B cell (primary cell): ENCODE results near the gene PHRF1. TPM values are rescaled to one million over a fixed set of nuclear protein-coding genes. Genes with fewer than 3 reads are reported as not detected.

Experiments
- ATAC-seq: fragments of 200-7000 bp; cut with Tn5 transposase; one replicate; pipeline ENCODE4 v1.10.0; 2021; ENCODE audit warnings: low read depth, mild to moderate bottlenecking, moderate number of reproducible peaks, moderate library complexity
- CTCF ChIA-PET: fragments of 350-600 bp; sonication (Branson Sonifier 250); formaldehyde crosslinking; loops from one replicate; lab custom pipeline; 2021; ENCODE audit warnings: antibody characterized with exemption, inconsistent platforms; lab: Charles Lee
- POLR2A ChIA-PET: fragments of 350-600 bp; sonication (Branson Sonifier 250); formaldehyde crosslinking; loops from one replicate; lab custom pipeline; 2021; ENCODE audit warnings: antibody characterized with exemption; lab: Charles Lee
- DNase-seq: peaks from one replicate; pipeline ENCODE4 v3.0.0; 2013
- H2AFZ ChIP-seq: 2 replicates; pipeline ENCODE4 v1.6.1; 2012; ENCODE audit warnings: mild to moderate bottlenecking, low read depth, low read length; ENCODE audit not compliant: insufficient read depth, poor library complexity, severe bottlenecking
- H3K27ac ChIP-seq, 2 donors: 1 replicate in 1 of 2; 2 replicates in 1 of 2; pipeline ENCODE4 v1.5.1; 2012 to 2013; ENCODE audit warnings: low read length in 2 of 2, mild to moderate bottlenecking in 2 of 2, moderate library complexity in 1 of 2
- H3K27me3 ChIP-seq, 4 experiments: fragments of 200-600 bp in 1 of 4; sonication (generic) in 1 of 4; replicated peaks in 1 of 4; 1 replicate in 2 of 4; 2 replicates in 2 of 4; pipeline versions ENCODE4 v1.6.1 to v1.7.0; 2013 to 2016; ENCODE audit warnings: low read length in 3 of 4, mild to moderate bottlenecking in 2 of 4, mixed read lengths in 1 of 4, moderate library complexity in 1 of 4; ENCODE audit not compliant: insufficient read depth in 4 of 4, control insufficient read depth in 3 of 4; ENCODE audit errors: control extremely low read depth in 1 of 4
- H3K36me3 ChIP-seq, 2 experiments: replicated peaks in 1 of 2; 1 replicate in 1 of 2; 2 replicates in 1 of 2; pipeline versions ENCODE4 v1.6.1 to v1.7.1; 2013; ENCODE audit warnings: low read length in 1 of 2; ENCODE audit not compliant: insufficient read depth in 2 of 2, control insufficient read depth in 1 of 2; ENCODE audit errors: control extremely low read depth in 1 of 2, extremely low read depth in 1 of 2
- H3K4me1 ChIP-seq, 2 donors: fragments of 200-600 bp in 1 of 2; sonication (generic) in 1 of 2; 1 replicate in 1 of 2; 2 replicates in 1 of 2; pipeline versions ENCODE4 v1.5.1 to v1.6.1; 2013 to 2017; ENCODE audit warnings: low read length in 2 of 2; ENCODE audit not compliant: control insufficient read depth in 2 of 2, insufficient read depth in 2 of 2
- H3K4me2 ChIP-seq: replicated peaks from 2 replicates; pipeline ENCODE3; 2012; ENCODE audit warnings: mild to moderate bottlenecking, low read depth, low read length; ENCODE audit not compliant: poor library complexity, severe bottlenecking
- H3K4me3 ChIP-seq, 5 experiments: fragments of 200-600 bp in 1 of 5; sonication (generic) in 1 of 5; 1 replicate in 3 of 5; 2 replicates in 2 of 5; pipeline versions ENCODE4 v1.5.1 to v1.7.0; 2011 to 2016; ENCODE audit warnings: low read length in 4 of 5, mild to moderate bottlenecking in 4 of 5, low read depth in 2 of 5, control low read depth in 1 of 5, moderate library complexity in 1 of 5; ENCODE audit not compliant: insufficient read depth in 1 of 5; ENCODE audit errors: control extremely low read depth in 1 of 5, extremely low read depth in 1 of 5
- H3K79me2 ChIP-seq: fragments of 200-600 bp; sonication (generic); one replicate; pipeline ENCODE4 v1.6.0; 2016; ENCODE audit warnings: low read length; ENCODE audit not compliant: control insufficient read depth, insufficient read depth
- H3K9ac ChIP-seq: fragments of 200-600 bp; sonication (generic); 2 replicates; pipeline ENCODE4 v1.6.1; 2017; ENCODE audit warnings: mild to moderate bottlenecking, low read length, moderate library complexity
- H3K9me3 ChIP-seq, 3 donors: one replicate each; pipeline versions ENCODE4 v1.6.1 to v1.7.1; 2013; ENCODE audit warnings: low read length in 2 of 3; ENCODE audit not compliant: control insufficient read depth in 2 of 3, insufficient read depth in 1 of 3; ENCODE audit errors: control extremely low read depth in 1 of 3
- H4K20me1 ChIP-seq: 2 replicates; pipeline ENCODE4 v1.6.0; 2012; ENCODE audit warnings: mild to moderate bottlenecking, low read length; ENCODE audit not compliant: insufficient read depth, control insufficient read depth, poor library complexity, severe bottlenecking
- H3K27ac Mint-ChIP-seq: one replicate; pipeline ENCODE4 v1.8.0; 2021; ENCODE audit warnings: mixed read lengths
- H3K27me3 Mint-ChIP-seq: one replicate; pipeline ENCODE4 v1.8.0; 2021; ENCODE audit warnings: mixed read lengths
- H3K4me1 Mint-ChIP-seq: one replicate; pipeline ENCODE4 v1.8.0; 2021; ENCODE audit warnings: mixed read lengths
- H3K4me3 Mint-ChIP-seq: one replicate; pipeline ENCODE4 v1.8.0; 2021; ENCODE audit warnings: mixed read lengths
- H3K9me3 Mint-ChIP-seq: one replicate; pipeline ENCODE4 v1.8.0; 2022; ENCODE audit warnings: mixed read lengths; ENCODE audit not compliant: insufficient read depth
- CTCF ChIP-seq: fragments of 200-600 bp; IDR thresholded peaks from one replicate; pipeline ENCODE4 v1.8.0; 2022; ENCODE audit warnings: antibody characterized with exemption, mild to moderate bottlenecking
- EZH2 ChIP-seq: IDR thresholded peaks from 2 replicates; pipeline ENCODE4 v1.6.1; 2012; ENCODE audit warnings: borderline replicate concordance, low read depth, mild to moderate bottlenecking, moderate library complexity, low read length; ENCODE audit not compliant: insufficient read depth, poor library complexity, severe bottlenecking
- WGBS: methylation state at CpG from one replicate; pipeline ENCODE4 v1.1.5; 2013; ENCODE audit warnings: missing lambda C conversion rate; ENCODE audit not compliant: insufficient coverage; 5-methylcytosine and 5-hydroxymethylcytosine counted together
- intact Hi-C: fragments of 100-400 bp; cut with micrococcal nuclease; formaldehyde crosslinking; loops from one replicate; pipeline ENCODE4 v1.10.0; 2022
- polyA plus RNA-seq: library from polyadenylated mRNA; depleted of rRNA; stranded (reverse); fragments of >200 nt; gene quantifications from 2 replicates; pipeline ENCODE4 v1.2.3, GENCODE V29; 2012
- total RNA-seq, 2 donors: library from RNA; stranded (reverse); fragments of 120-200 nt in 1 of 2; gene quantifications; 1 replicate in 1 of 2; 2 replicates in 1 of 2; pipeline versions ENCODE4 v1.2.3 to v1.2.4, GENCODE V29; 2013 to 2022

The PHRF1 gene
- total and polyA plus RNA-seq, 2 donors (not counting 1 experiment from before 2014, with no cell fraction given): 22.3 to 57.9 TPM

- Histone ChIP-seq H3K4me2 (peak overlapping the region; percentile 99), H3K36me3 (peaks cover 0 to 25% of the 10 kb centered on the region in 2 experiments), H3K4me1 (peaks cover 17 to 35% of the 10 kb centered on the region in 2 donors), H3K79me2 (peaks cover 27% of the 10 kb centered on the region), H3K9me3 (no peaks in the 10 kb centered on the region), H3K27me3 (no peaks in the 10 kb centered on the region), H3K27ac (no peak overlapping the region), H3K9ac (no peak overlapping the region), H3K4me3 (peak overlapping the region in 2 of 5 experiments; percentile 67 to 72), H4K20me1 (peaks cover 36% of the 10 kb centered on the region), H2AFZ (no peak overlapping the region)
- no peak for TF ChIP-seq CTCF
- TF ChIP-seq EZH2: no peak
- Mint-ChIP-seq H3K4me3 (peak overlapping the region; percentile 74), H3K4me1 (peaks cover 20% of the 10 kb centered on the region), H3K9me3 (no peaks in the 10 kb centered on the region), H3K27ac (no peak overlapping the region), H3K27me3 (no peaks in the 10 kb centered on the region)
- ATAC-seq (no peak), DNase-seq (no peak)
- ChIA-PET POLR2A (interaction anchor here (0.6 kb wide), 1 partner anchor 241 kb away, joined by 3 read pairs; no protein-coding TSS in a partner anchor), CTCF (interaction anchor here (0.7 to 2.2 kb wide), 2 partner anchors 11 to 15 kb away, joined by 3 to 6 read pairs; no protein-coding TSS in a partner anchor)
- 96% methylated on average over 36 of the region's 37 CpGs for WGBS
- intact Hi-C loops: no loop called here
Measured at GRCh38 chr11:533586-534395, 42.5 kb upstream of the PHRF1 start.
